Caco-2 (cell line): Measurements from ENCODE around the gene UXS1. TPM values are rescaled to one million over a fixed set of nuclear protein-coding genes. Genes with fewer than 3 reads are reported as not detected.

Experiments used
- BruUV-seq: library from RNA; stranded (reverse); fragments of 400-500 nt; replicated peaks from 2 replicates; lab custom pipeline; 2021; lab: Mats Ljungman, UMichigan
- CTCF ChIA-PET: fragments of 300-600 bp; sonication (Branson Sonifier 250); formaldehyde crosslinking; loops from one replicate; lab custom pipeline; 2022; ENCODE audit warnings: antibody characterized with exemption; lab: Charles Lee
- POLR2A ChIA-PET: fragments of 300-600 bp; sonication (Branson Sonifier 250); formaldehyde crosslinking; loops from one replicate; lab custom pipeline; 2022; ENCODE audit warnings: antibody characterized with exemption; lab: Charles Lee
- DNase-seq, 2 experiments: peaks; one replicate each; pipeline versions ENCODE4 v3.0.0 to v3.0.0-alpha.2; 2020 to 2022
- H3K27me3 ChIP-seq: replicated peaks from 2 replicates; pipeline ENCODE4 v1.6.0; 2011; ENCODE audit warnings: low read length; ENCODE audit not compliant: control insufficient read depth, insufficient read depth
- H3K36me3 ChIP-seq: 2 replicates; pipeline ENCODE4 v1.5.1; 2011; ENCODE audit warnings: low read length; ENCODE audit not compliant: control insufficient read depth, insufficient read depth
- H3K4me1 ChIP-seq: fragments of 250-450 bp; sonication (Bioruptor Pico); 2 replicates; pipeline ENCODE4 v1.5.1; 2020; ENCODE audit warnings: mild to moderate bottlenecking
- H3K4me3 ChIP-seq: 2 replicates; pipeline ENCODE4 v1.5.1; 2011; ENCODE audit warnings: low read depth, mild to moderate bottlenecking, control low read depth, low read length
- H3K9me3 ChIP-seq: fragments of 250-450 bp; sonication (Bioruptor Pico); 2 replicates; pipeline ENCODE4 v1.5.1; 2020; ENCODE audit warnings: mild to moderate bottlenecking, moderate library complexity
- H3K27ac Mint-ChIP-seq: one replicate; pipeline ENCODE4 v1.8.0; 2022; ENCODE audit warnings: mixed read lengths; ENCODE audit not compliant: unreplicated experiment
- H3K27me3 Mint-ChIP-seq: one replicate; pipeline ENCODE4 v1.8.0; 2022; ENCODE audit warnings: mixed read lengths; ENCODE audit not compliant: insufficient read depth, unreplicated experiment
- H3K36me3 Mint-ChIP-seq: one replicate; pipeline ENCODE4 v1.8.0; 2022; ENCODE audit warnings: mild to moderate bottlenecking, mixed read lengths; ENCODE audit not compliant: insufficient read depth, unreplicated experiment
- H3K4me1 Mint-ChIP-seq: one replicate; pipeline ENCODE4 v1.8.0; 2022; ENCODE audit warnings: low read depth, mixed read lengths; ENCODE audit not compliant: unreplicated experiment
- H3K4me3 Mint-ChIP-seq: one replicate; pipeline ENCODE4 v1.8.0; 2022; ENCODE audit warnings: mild to moderate bottlenecking, moderate library complexity, mixed read lengths; ENCODE audit not compliant: unreplicated experiment
- H3K9me3 Mint-ChIP-seq: one replicate; pipeline ENCODE4 v1.8.0; 2022; ENCODE audit warnings: mixed read lengths; ENCODE audit not compliant: unreplicated experiment
- intact Hi-C: fragments of 100-400 bp; cut with micrococcal nuclease; formaldehyde crosslinking; loops from one replicate; pipeline ENCODE4 v1.10.0; 2022; ENCODE audit not compliant: unreplicated experiment
- total RNA-seq: library from RNA; stranded (reverse); gene quantifications from 2 replicates; pipeline ENCODE4 v1.2.3, GENCODE V29; 2022
- TF ChIP-seq, protein P1 (sequence below), 2 experiments: fragments of 200-600 bp in 1 of 2; IDR thresholded peaks; 1 replicate in 1 of 2; 2 replicates in 1 of 2; pipeline versions ENCODE4 v1.5.1 to v1.8.0; 2011 to 2022; ENCODE audit warnings: antibody characterized with exemption in 1 of 2, control low read depth in 1 of 2, inconsistent platforms in 1 of 2, low read depth in 1 of 2, low read length in 1 of 2, mild to moderate bottlenecking in 1 of 2, moderate library complexity in 1 of 2; ENCODE audit not compliant: insufficient read depth in 1 of 2, severe bottlenecking in 1 of 2, unreplicated experiment in 1 of 2

UXS1 gene
- total RNA-seq, 1 experiment from 2014 or later, result 72.7 TPM

DNA sequence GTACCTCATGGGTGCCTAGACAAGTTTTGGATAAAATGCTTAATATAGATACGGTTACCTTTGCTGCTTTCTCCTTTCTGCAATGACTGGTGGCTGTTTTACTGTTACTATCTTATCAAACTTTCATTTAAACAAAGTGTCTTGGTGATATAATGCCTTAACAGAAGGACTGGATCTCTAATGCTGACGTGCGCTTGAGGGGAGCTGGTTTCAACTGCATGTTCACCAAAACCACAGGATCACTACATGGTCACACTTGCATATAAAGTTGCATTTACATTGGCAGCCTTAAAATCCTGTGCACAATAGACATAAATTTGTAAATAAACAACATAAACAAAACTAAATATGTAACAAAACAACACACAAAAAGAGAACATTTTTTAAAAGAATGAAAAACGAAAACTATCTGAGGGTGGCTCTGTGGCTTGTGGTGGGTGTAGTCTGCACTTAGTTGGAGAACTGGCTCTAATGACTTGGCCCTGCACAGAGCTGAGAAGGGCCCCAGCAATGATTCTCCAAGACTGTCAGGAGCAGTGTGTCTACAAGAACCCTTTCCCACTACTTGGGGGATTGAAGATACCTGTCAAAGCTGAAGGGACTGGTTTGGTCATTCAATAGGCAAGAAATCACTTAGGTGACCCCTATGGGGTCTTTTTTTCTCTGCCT, 135.5 kb downstream of the UXS1 start:
- POLR2A ChIA-PET, result no interaction called here
- Mint-ChIP-seq H3K4me1 (peaks cover 6% of the 10 kb centered on the region), H3K4me3 (no peak overlapping the region), H3K27me3 (no peaks in the 10 kb centered on the region), H3K27ac (no peak overlapping the region), H3K36me3 (no peaks in the 10 kb centered on the region), H3K9me3 (peaks cover 11% of the 10 kb centered on the region)
- 0 out of 2 replicates have a peak, but pooled peaks cover 5% of the 10 kb centered on the region for H3K4me1 ChIP-seq
- no peaks in the 10 kb centered on the region for H3K36me3 ChIP-seq
- CTCF ChIA-PET, result no interaction called here
- no peaks in the 10 kb centered on the region for H3K9me3 ChIP-seq
- no peak for DNase-seq
- intact Hi-C loops, result no loop called here
- no peaks in the 10 kb centered on the region for H3K27me3 ChIP-seq
- BruUV-seq, result no TSS peak
- TF ChIP-seq, protein P1, sequence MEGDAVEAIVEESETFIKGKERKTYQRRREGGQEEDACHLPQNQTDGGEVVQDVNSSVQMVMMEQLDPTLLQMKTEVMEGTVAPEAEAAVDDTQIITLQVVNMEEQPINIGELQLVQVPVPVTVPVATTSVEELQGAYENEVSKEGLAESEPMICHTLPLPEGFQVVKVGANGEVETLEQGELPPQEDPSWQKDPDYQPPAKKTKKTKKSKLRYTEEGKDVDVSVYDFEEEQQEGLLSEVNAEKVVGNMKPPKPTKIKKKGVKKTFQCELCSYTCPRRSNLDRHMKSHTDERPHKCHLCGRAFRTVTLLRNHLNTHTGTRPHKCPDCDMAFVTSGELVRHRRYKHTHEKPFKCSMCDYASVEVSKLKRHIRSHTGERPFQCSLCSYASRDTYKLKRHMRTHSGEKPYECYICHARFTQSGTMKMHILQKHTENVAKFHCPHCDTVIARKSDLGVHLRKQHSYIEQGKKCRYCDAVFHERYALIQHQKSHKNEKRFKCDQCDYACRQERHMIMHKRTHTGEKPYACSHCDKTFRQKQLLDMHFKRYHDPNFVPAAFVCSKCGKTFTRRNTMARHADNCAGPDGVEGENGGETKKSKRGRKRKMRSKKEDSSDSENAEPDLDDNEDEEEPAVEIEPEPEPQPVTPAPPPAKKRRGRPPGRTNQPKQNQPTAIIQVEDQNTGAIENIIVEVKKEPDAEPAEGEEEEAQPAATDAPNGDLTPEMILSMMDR (IDR thresholded peaks at IDR 0.05; ENCODE audit: insufficient read depth in 1 of 2, low read depth in 1 of 2, low read length in 1 of 2, severe bottlenecking in 1 of 2, unreplicated experiment in 1 of 2), result no peak
- H3K4me3 ChIP-seq, result no peak overlapping the region

- H3K27ac Mint-ChIP-seq, result no peak overlapping the region
- H3K4me3 Mint-ChIP-seq, result no peak overlapping the region
- H3K36me3 ChIP-seq, result no peaks in the 10 kb centered on the region
- no peaks in the 10 kb centered on the region for H3K9me3 ChIP-seq
- intact Hi-C loops, result no loop called here
- TF ChIP-seq, protein P1 (IDR thresholded peaks at IDR 0.05; ENCODE audit: insufficient read depth in 1 of 2, low read depth in 1 of 2, low read length in 1 of 2, severe bottlenecking in 1 of 2, unreplicated experiment in 1 of 2), result no peak
- no peak for DNase-seq
- H3K36me3 Mint-ChIP-seq, result no peaks in the 10 kb centered on the region
- POLR2A ChIA-PET, result no interaction called here
- 0 out of 2 replicates have a peak, but pooled peaks cover 5% of the 10 kb centered on the region for H3K4me1 ChIP-seq
- H3K27me3 ChIP-seq, result no peaks in the 10 kb centered on the region
- H3K27me3 Mint-ChIP-seq, result no peaks in the 10 kb centered on the region
- CTCF ChIA-PET, result no interaction called here
- peaks cover 6% of the 10 kb centered on the region for H3K4me1 Mint-ChIP-seq
- no TSS peak for BruUV-seq
- H3K4me3 ChIP-seq, result no peak overlapping the region
- H3K9me3 Mint-ChIP-seq, result peaks cover 11% of the 10 kb centered on the region
Observed at GRCh38 chr2:106057206-106057605, 136.9 kb downstream of the UXS1 start.

GRCh38 chr2:106054880-106055655, 139.0 kb downstream of the UXS1 start:
- intact Hi-C loops, result no loop called here
- ChIA-PET POLR2A (no interaction called here), CTCF (no interaction called here)
- Mint-ChIP-seq H3K4me3 (no peak overlapping the region), H3K36me3 (no peaks in the 10 kb centered on the region), H3K27me3 (no peaks in the 10 kb centered on the region), H3K9me3 (peaks cover 5% of the 10 kb centered on the region), H3K4me1 (peaks cover 6% of the 10 kb centered on the region), H3K27ac (no peak overlapping the region)
- DNase-seq, result no peak
- BruUV-seq, result no TSS peak
- TF ChIP-seq, protein P1 (IDR thresholded peaks at IDR 0.05; ENCODE audit: insufficient read depth in 1 of 2, low read depth in 1 of 2, low read length in 1 of 2, severe bottlenecking in 1 of 2, unreplicated experiment in 1 of 2), result no peak
- no peaks in the 10 kb centered on the region; the same call in 1 of the 2 replicates for H3K9me3 ChIP-seq
- 0 out of 2 replicates have a peak, but pooled peaks cover 5% of the 10 kb centered on the region for H3K4me1 ChIP-seq
- H3K27me3 ChIP-seq, result no peaks in the 10 kb centered on the region
- H3K4me3 ChIP-seq, result no peak overlapping the region
- H3K36me3 ChIP-seq, result no peaks in the 10 kb centered on the region
